Caco-2 (cell line): ENCODE data around the gene CD40LG. TPM values are rescaled to one million over a fixed set of nuclear protein-coding genes. Genes with fewer than 3 reads are reported as not detected.

ENCODE experiments used
- Bru-seq: library from RNA; stranded (reverse); fragments of 400-500 nt; gene quantifications from one replicate; lab custom pipeline; 2021; lab: Mats Ljungman, UMichigan
- BruChase-seq, 2 experiments: library from RNA; stranded (reverse); fragments of 400-500 nt; gene quantifications; one replicate each; lab custom pipeline; 2021; lab: Mats Ljungman, UMichigan
- BruUV-seq: library from RNA; stranded (reverse); fragments of 400-500 nt; replicated peaks from 2 replicates; lab custom pipeline; 2021; lab: Mats Ljungman, UMichigan
- CTCF ChIA-PET: fragments of 300-600 bp; sonication (Branson Sonifier 250); formaldehyde crosslinking; loops from one replicate; lab custom pipeline; 2022; ENCODE audit warnings: antibody characterized with exemption; lab: Charles Lee
- POLR2A ChIA-PET: fragments of 300-600 bp; sonication (Branson Sonifier 250); formaldehyde crosslinking; loops from one replicate; lab custom pipeline; 2022; ENCODE audit warnings: antibody characterized with exemption; lab: Charles Lee
- DNase-seq, 2 experiments: peaks; one replicate each; pipeline versions ENCODE4 v3.0.0 to v3.0.0-alpha.2; 2020 to 2022
- H3K27me3 ChIP-seq: replicated peaks from 2 replicates; pipeline ENCODE4 v1.6.0; 2011; ENCODE audit warnings: low read length; ENCODE audit not compliant: control insufficient read depth, insufficient read depth
- H3K36me3 ChIP-seq: 2 replicates; pipeline ENCODE4 v1.5.1; 2011; ENCODE audit warnings: low read length; ENCODE audit not compliant: control insufficient read depth, insufficient read depth
- H3K4me1 ChIP-seq: fragments of 250-450 bp; sonication (Bioruptor Pico); 2 replicates; pipeline ENCODE4 v1.5.1; 2020; ENCODE audit warnings: mild to moderate bottlenecking
- H3K4me3 ChIP-seq: 2 replicates; pipeline ENCODE4 v1.5.1; 2011; ENCODE audit warnings: low read depth, mild to moderate bottlenecking, control low read depth, low read length
- H3K9me3 ChIP-seq: fragments of 250-450 bp; sonication (Bioruptor Pico); 2 replicates; pipeline ENCODE4 v1.5.1; 2020; ENCODE audit warnings: mild to moderate bottlenecking, moderate library complexity
- H3K27ac Mint-ChIP-seq: one replicate; pipeline ENCODE4 v1.8.0; 2022; ENCODE audit warnings: mixed read lengths; ENCODE audit not compliant: unreplicated experiment
- H3K27me3 Mint-ChIP-seq: one replicate; pipeline ENCODE4 v1.8.0; 2022; ENCODE audit warnings: mixed read lengths; ENCODE audit not compliant: insufficient read depth, unreplicated experiment
- H3K36me3 Mint-ChIP-seq: one replicate; pipeline ENCODE4 v1.8.0; 2022; ENCODE audit warnings: mild to moderate bottlenecking, mixed read lengths; ENCODE audit not compliant: insufficient read depth, unreplicated experiment
- H3K4me1 Mint-ChIP-seq: one replicate; pipeline ENCODE4 v1.8.0; 2022; ENCODE audit warnings: low read depth, mixed read lengths; ENCODE audit not compliant: unreplicated experiment
- H3K4me3 Mint-ChIP-seq: one replicate; pipeline ENCODE4 v1.8.0; 2022; ENCODE audit warnings: mild to moderate bottlenecking, moderate library complexity, mixed read lengths; ENCODE audit not compliant: unreplicated experiment
- H3K9me3 Mint-ChIP-seq: one replicate; pipeline ENCODE4 v1.8.0; 2022; ENCODE audit warnings: mixed read lengths; ENCODE audit not compliant: unreplicated experiment
- intact Hi-C: fragments of 100-400 bp; cut with micrococcal nuclease; formaldehyde crosslinking; loops from one replicate; pipeline ENCODE4 v1.10.0; 2022; ENCODE audit not compliant: unreplicated experiment
- long read RNA-seq: library from polyadenylated mRNA; stranded (forward); transcript quantifications from one replicate; pipeline ENCODE4 v2.0.0, GENCODE V29; 2022
- total RNA-seq: library from RNA; stranded (reverse); gene quantifications from 2 replicates; pipeline ENCODE4 v1.2.3, GENCODE V29; 2022
- TF ChIP-seq, protein P1 (sequence below), 2 experiments: fragments of 200-600 bp in 1 of 2; IDR thresholded peaks; 1 replicate in 1 of 2; 2 replicates in 1 of 2; pipeline versions ENCODE4 v1.5.1 to v1.8.0; 2011 to 2022; ENCODE audit warnings: antibody characterized with exemption in 1 of 2, control low read depth in 1 of 2, inconsistent platforms in 1 of 2, low read depth in 1 of 2, low read length in 1 of 2, mild to moderate bottlenecking in 1 of 2, moderate library complexity in 1 of 2; ENCODE audit not compliant: insufficient read depth in 1 of 2, severe bottlenecking in 1 of 2, unreplicated experiment in 1 of 2

Gene CD40LG
- total RNA-seq (not detected in 2 replicates), Bru-seq, nascent RNA (not detected), BruChase-seq, experiment 1, labeled RNA remaining after a 2-hour chase (not detected), BruChase-seq, experiment 2, labeled RNA remaining after a 6-hour chase (not detected)
- long read RNA-seq = 0 reads

DNA sequence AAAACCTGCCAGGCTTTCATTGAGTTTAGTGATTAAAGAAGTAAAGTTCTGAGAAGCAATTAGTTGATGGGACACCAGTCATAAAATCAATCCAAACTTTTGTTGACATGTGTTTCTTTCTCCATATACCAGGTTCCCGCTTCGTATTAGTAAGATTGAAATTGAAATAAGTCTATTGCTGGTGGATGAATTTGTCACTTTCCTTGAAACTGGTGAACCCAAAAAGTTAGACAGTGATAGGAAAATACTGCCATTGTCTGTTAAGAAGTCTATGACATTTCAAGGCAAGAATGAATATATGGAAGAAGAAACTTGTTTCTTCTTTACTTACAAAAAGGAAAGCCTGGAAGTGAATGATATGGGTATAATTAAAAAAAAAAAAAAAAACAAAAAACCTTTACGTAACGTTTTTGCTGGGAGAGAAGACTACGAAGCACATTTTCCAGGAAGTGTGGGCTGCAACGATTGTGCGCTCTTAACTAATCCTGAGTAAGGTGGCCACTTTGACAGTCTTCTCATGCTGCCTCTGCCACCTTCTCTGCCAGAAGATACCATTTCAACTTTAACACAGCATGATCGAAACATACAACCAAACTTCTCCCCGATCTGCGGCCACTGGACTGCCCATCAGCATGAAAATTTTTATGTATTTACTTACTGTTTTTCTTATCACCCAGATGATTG is at the start of gene CD40LG:
CD40LG (plus strand) TSS at position 482 of the 684 bp plus-strand sequence; CDS start at position 573, 91 bp downstream.
- Histone ChIP-seq H3K4me3 (no peak within 1 kb of the TSS), H3K9me3 (no peaks in the 10 kb centered on the region), H3K27me3 (no peaks in the 10 kb centered on the region), H3K36me3 (no peaks in the 10 kb centered on the region), H3K4me1 (no peaks in the 10 kb centered on the region)
- no peak for DNase-seq
- ChIA-PET CTCF (no interaction called here), POLR2A (no interaction called here)
- no peak within 1 kb of the TSS for H3K27ac Mint-ChIP-seq
- TF ChIP-seq, protein P1, sequence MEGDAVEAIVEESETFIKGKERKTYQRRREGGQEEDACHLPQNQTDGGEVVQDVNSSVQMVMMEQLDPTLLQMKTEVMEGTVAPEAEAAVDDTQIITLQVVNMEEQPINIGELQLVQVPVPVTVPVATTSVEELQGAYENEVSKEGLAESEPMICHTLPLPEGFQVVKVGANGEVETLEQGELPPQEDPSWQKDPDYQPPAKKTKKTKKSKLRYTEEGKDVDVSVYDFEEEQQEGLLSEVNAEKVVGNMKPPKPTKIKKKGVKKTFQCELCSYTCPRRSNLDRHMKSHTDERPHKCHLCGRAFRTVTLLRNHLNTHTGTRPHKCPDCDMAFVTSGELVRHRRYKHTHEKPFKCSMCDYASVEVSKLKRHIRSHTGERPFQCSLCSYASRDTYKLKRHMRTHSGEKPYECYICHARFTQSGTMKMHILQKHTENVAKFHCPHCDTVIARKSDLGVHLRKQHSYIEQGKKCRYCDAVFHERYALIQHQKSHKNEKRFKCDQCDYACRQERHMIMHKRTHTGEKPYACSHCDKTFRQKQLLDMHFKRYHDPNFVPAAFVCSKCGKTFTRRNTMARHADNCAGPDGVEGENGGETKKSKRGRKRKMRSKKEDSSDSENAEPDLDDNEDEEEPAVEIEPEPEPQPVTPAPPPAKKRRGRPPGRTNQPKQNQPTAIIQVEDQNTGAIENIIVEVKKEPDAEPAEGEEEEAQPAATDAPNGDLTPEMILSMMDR (IDR thresholded peaks at IDR 0.05; ENCODE audit: insufficient read depth in 1 of 2, low read depth in 1 of 2, low read length in 1 of 2, severe bottlenecking in 1 of 2, unreplicated experiment in 1 of 2) = no peak
- H3K4me1 Mint-ChIP-seq = no peaks in the 10 kb centered on the region
- intact Hi-C loops = no loop called here
- peaks cover 4% of the 10 kb centered on the region for H3K27me3 Mint-ChIP-seq
- H3K9me3 Mint-ChIP-seq = peaks cover 11% of the 10 kb centered on the region
- H3K36me3 Mint-ChIP-seq = no peaks in the 10 kb centered on the region
- H3K4me3 Mint-ChIP-seq = no peak within 1 kb of the TSS
- BruUV-seq = no TSS peak

DNA sequence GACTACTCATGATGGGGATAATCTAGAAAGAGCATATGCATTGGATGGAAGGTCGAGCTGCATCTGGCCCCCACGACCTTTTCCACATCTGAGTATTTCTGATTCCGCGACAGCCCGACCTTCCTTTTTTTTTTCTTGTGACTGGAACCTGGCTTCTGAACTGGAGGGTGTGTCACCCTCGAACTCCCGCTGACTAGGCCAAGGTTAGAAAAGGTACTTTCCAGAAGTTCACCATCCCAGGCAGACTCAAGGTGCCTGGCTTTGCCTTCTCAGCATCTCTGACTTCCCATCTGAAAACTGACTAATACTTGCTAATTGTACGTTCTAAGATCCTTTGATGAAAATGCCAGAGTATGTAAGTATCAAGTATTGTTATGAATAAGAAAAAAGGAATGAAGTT is 49.3 kb upstream of the CD40LG start:
- no peaks in the 10 kb centered on the region for H3K36me3 ChIP-seq
- intact Hi-C loops = no loop called here

DNA sequence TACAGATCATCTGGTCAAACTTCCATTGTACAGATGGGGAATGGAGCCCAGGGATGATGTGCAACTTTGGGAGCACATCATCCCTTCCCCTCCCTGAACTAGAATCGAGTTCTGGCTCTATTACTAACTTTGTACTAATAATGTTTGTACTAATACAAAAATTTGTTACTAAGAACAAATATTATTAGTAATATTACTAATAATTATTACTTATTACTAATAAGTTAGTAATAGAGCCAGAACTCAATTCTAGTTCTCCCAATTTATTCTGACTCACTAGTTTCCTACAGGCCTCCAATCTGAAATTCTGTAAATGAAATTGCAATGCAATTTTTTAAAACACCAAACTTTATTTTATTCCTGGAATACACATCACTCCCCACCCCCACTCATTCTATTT is 47.9 kb upstream of the CD40LG start:
- no peak for DNase-seq
- BruUV-seq = no TSS peak
- H3K4me3 Mint-ChIP-seq = no peak overlapping the region
- intact Hi-C loops = no loop called here
- H3K36me3 Mint-ChIP-seq = no peaks in the 10 kb centered on the region
- Histone ChIP-seq H3K27me3 (no peaks in the 10 kb centered on the region), H3K9me3 (no peaks in the 10 kb centered on the region), H3K36me3 (no peaks in the 10 kb centered on the region), H3K4me1 (no peaks in the 10 kb centered on the region), H3K4me3 (no peak overlapping the region)
- TF ChIP-seq, protein P1 (IDR thresholded peaks at IDR 0.05; ENCODE audit: insufficient read depth in 1 of 2, low read depth in 1 of 2, low read length in 1 of 2, severe bottlenecking in 1 of 2, unreplicated experiment in 1 of 2) = no peak
- no peaks in the 10 kb centered on the region for H3K4me1 Mint-ChIP-seq
- CTCF ChIA-PET = no interaction called here
- H3K27me3 Mint-ChIP-seq = peaks cover 7% of the 10 kb centered on the region
- POLR2A ChIA-PET = no interaction called here
- no peak overlapping the region for H3K27ac Mint-ChIP-seq
- H3K9me3 Mint-ChIP-seq = no peaks in the 10 kb centered on the region

More for the DNA sequence above, 49.3 kb upstream of the CD40LG start:
- TF ChIP-seq, protein P1 (IDR thresholded peaks at IDR 0.05; ENCODE audit: insufficient read depth in 1 of 2, low read depth in 1 of 2, low read length in 1 of 2, severe bottlenecking in 1 of 2, unreplicated experiment in 1 of 2) = no peak
- Mint-ChIP-seq H3K36me3 (no peaks in the 10 kb centered on the region), H3K27me3 (peaks cover 7% of the 10 kb centered on the region), H3K27ac (no peak overlapping the region), H3K9me3 (no peaks in the 10 kb centered on the region), H3K4me1 (no peaks in the 10 kb centered on the region), H3K4me3 (no peak overlapping the region)
- no peak for DNase-seq
- Histone ChIP-seq H3K9me3 (no peaks in the 10 kb centered on the region), H3K4me3 (no peak overlapping the region), H3K27me3 (no peaks in the 10 kb centered on the region), H3K4me1 (no peaks in the 10 kb centered on the region)
- CTCF ChIA-PET = no interaction called here
- no TSS peak for BruUV-seq
- POLR2A ChIA-PET = no interaction called here
